Right cardiac atrium (tissue), 5 donors: Measurements from ENCODE around the gene S100A3. TPM values are rescaled to one million over a fixed set of nuclear protein-coding genes. Genes with fewer than 3 reads are reported as not detected.
"Not testable (repeated sequence)": the region's sequence is repeated elsewhere in the genome, so short reads cannot be mapped to it uniquely, and the experiment has no call there.

Source experiments
- ATAC-seq, 2 donors: fragments of 200-7000 bp; cut with Tn5 transposase; one replicate each; pipeline versions ENCODE4 v1.8.0 to v1.9.1; 2020; ENCODE audit warnings: moderate library complexity in 2 of 2, mild to moderate bottlenecking in 1 of 2
- DNase-seq, 3 donors: peaks; one replicate each; pipeline ENCODE4 v3.0.0-alpha.2; 2020
- H3K27ac ChIP-seq: one replicate; pipeline ENCODE4 v1.5.1; 2013; ENCODE audit warnings: mild to moderate bottlenecking, low read length, control low read depth, moderate library complexity
- H3K27me3 ChIP-seq: one replicate; pipeline ENCODE4 v1.6.1; 2013; ENCODE audit not compliant: control insufficient read depth, insufficient read depth
- H3K4me1 ChIP-seq: one replicate; pipeline ENCODE4 v1.6.1; 2013; ENCODE audit warnings: low read length; ENCODE audit not compliant: control insufficient read depth, insufficient read depth
- H3K4me3 ChIP-seq: one replicate; pipeline ENCODE4 v1.5.1; 2013; ENCODE audit warnings: low read length, control low read depth
- H3K9me3 ChIP-seq: one replicate; pipeline ENCODE4 v1.6.1; 2013; ENCODE audit warnings: low read length; ENCODE audit not compliant: control insufficient read depth
- WGBS: extraction: QIAGEN DNeasy Blood & Tissue Kit; methylation state at CpG from one replicate; pipeline ENCODE4 v1.1.7; 2013; 5-methylcytosine and 5-hydroxymethylcytosine counted together
- intact Hi-C, 4 donors: fragments of 100-400 bp; cut with DNase I; formaldehyde crosslinking; loops; one replicate each; pipeline versions ENCODE4 v1.11.0 to v1.14.0; 2022 to 2023
- polyA plus RNA-seq: library from polyadenylated mRNA; stranded (reverse); fragments of 200-250 nt; gene quantifications from one replicate; pipeline ENCODE4 v1.2.3, GENCODE V29; 2013
- total RNA-seq, 4 donors: library from RNA; stranded (reverse); fragmentation: NEBNext Ultra II Directional; extraction: Animal tissue kit (Norgen Biotek cat#: 25700); gene quantifications; one replicate each; pipeline ENCODE4 v1.2.1, GENCODE V29; 2021
- donor health status: healthy with polysubstance abuse.
- donor health status: DM: no; HTN: yes; CAD: no.
- donor health status: DM: no; HTN: no; CAD: no.
- donor health status: DM: no; HTN: yes; CAD: no; lungs with severe emphysema.
- donor health status: DM: yes; HTN: yes; CAD: no.

S100A3 gene
- total and polyA plus RNA-seq, 5 donors: 0.54 to 2.0 (median 1.3) TPM

DNA sequence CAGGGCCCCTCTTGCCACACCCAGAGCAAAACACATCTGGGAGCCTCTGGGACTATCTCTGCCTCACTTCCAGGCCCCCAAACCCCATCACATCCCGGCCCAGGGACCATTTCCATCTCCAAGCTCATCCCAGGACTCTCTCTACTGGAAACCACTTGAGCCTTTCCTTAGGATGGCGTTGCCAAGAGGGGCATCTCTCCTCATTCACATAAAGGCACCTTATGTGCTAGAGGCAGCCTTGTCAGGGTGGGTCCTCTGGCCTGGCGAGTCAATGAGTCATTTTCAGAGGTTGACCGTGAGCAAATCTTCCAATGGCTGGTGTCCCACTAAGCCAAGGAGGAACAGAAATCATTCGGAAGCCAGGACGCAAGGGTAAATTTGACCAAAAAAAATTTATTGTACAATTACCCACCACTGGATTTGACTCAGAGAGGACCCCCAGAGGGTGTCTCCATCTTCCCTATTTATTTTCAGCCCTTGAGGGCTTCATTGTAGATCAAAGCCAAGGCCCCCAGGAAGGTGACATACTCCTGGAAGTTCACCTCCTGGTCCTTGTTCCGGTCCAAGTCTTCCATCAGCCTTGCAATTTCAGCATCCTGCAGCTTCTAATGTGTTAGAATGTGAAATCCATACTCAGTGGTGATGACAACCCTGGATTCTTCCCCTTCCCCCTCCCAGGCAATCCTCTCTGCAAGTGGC lies 14.7 kb downstream of the S100A3 start:
- DNase-seq (no peak), ATAC-seq (no peak)
- Histone ChIP-seq H3K27me3 (no peaks in the 10 kb centered on the region), H3K9me3 (no peaks in the 10 kb centered on the region), H3K4me3 (peak overlapping the region; percentile 73), H3K4me1 (no peaks in the 10 kb centered on the region), H3K27ac (peak overlapping the region; percentile 97)
- 77% methylated on average over 7 of the region's 7 CpGs for WGBS
- intact Hi-C loops: loop anchor here in 2 of 4 donors (2.0 to 5.0 kb wide), 2 partner anchors 33 to 34 kb away; partner anchors contain the start of gene S100A2 (in 1 of the 2)

DNA sequence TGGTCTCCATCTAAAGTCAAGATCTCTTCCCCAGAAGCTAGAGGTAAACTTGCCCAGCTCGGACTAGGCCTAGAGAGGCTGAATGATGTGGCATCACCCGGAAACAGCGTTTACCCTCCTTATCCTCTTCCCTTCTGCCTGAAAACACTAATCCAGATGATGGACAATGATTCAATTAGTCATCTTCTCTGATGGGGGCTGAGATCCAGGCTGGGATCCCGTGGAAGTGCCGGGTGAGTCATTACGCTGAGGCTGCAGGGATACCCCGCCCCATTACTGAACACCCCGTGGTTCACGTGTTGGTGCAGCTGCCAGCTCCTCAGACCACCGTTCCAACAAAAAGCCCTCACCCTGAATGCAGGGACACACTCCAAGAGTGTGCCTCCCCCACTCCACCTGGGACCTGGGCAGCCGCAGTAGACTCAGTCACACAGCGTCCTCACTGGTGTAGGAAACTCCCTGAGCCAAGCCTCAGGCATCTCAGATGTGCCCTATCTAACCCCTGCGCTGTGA lies 15.3 kb downstream of the S100A3 start:
- peak; percentile 78 to 81 (median 81) for DNase-seq
- 46% methylated on average over 13 of the region's 13 CpGs for WGBS
- Histone ChIP-seq H3K27ac (peak overlapping the region; percentile 61), H3K4me3 (peak overlapping the region; percentile 73), H3K9me3 (no peaks in the 10 kb centered on the region), H3K4me1 (no peaks in the 10 kb centered on the region), H3K27me3 (no peaks in the 10 kb centered on the region)
- intact Hi-C loops: loop anchor here in 3 of 4 donors (2.0 to 5.0 kb wide), 3 partner anchors 34 to 37 kb away; partner anchors contain the start of gene S100A2 (in 1 of the 3)
- peak; percentile 4 to 61 for ATAC-seq

DNA sequence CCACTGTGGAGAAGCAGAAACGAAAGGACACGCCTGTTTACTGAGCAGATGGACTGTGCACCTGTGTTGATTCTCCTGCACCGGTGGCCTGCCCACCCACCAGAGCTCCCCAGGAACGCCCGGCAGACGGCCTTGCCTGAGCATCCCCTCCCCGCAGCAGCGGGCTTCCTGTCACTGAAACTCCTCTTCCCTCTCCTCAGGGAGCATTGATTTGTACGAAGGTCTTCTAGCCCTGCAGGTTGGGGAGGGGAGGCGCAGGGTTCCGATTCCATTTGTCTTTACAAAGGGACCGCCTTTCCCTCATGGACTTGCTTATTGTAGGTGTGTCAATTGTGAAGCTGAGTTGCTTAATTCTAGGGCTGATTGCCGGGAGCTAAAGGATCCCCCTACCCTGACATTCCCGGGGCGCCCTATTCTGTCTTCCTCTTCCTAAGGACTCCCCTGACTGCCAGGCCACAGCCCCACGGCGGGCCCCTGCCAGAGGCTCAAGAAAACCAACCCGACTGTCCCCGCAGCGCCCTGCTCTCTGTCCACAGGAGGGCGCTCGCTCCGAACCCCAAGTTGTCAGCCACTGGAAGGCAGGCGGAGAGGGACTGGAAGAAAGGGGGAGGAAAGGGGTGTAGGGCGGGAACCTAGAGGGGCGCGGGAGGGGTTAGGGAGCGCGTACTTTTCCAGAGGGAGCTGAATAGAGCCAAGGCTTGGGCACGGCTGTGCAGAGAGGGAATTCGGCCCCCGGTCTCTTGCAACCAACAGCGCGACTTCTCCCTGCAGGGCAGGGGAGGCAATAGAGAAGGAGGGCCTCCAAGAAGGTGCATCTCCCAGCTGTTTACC lies 16.1 kb downstream of the S100A3 start:
- ATAC-seq (peak; percentile 65 to 73), DNase-seq (peak; percentile 87 to 96 (median 94))
- no peaks in the 10 kb centered on the region for H3K4me1 ChIP-seq
- peak overlapping the region; percentile 73 for H3K4me3 ChIP-seq
- intact Hi-C loops: loop anchor here in 2 of 4 donors (2.0 to 5.0 kb wide), 2 partner anchors 34 to 38 kb away; partner anchors contain the start of gene S100A2 (in 1 of the 2)
- 27% methylated on average over 34 of the region's 34 CpGs for WGBS
- H3K27ac ChIP-seq: peak overlapping the region; percentile 61
- H3K9me3 ChIP-seq: no peaks in the 10 kb centered on the region
- no peaks in the 10 kb centered on the region for H3K27me3 ChIP-seq

DNA sequence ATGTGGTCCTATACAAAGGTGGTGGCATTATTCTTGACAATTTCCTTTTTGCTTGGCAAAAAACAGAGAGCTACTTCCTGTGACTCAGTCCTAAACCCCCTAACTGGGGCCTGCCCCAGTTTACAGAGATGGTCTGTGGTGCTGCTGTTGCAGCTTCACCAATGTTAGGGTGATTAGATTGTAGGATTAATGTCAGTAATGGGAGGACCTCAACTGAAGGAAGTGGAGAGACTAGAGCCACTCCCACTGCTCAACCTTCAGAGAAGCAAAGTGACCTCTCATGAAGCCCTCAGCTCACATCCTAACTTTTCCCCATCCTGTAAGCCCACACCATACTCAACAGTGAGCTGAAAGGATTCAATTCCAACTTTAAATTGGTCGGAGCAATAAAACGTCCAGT lies 16.9 kb downstream of the S100A3 start:
- no peaks in the 10 kb centered on the region for H3K27me3 ChIP-seq
- 80% methylated on average over 2 of the region's 2 CpGs for WGBS
- no peak for DNase-seq
- peak overlapping the region; percentile 3 for H3K27ac ChIP-seq
- no peaks in the 10 kb centered on the region for H3K9me3 ChIP-seq
- H3K4me3 ChIP-seq: no peak overlapping the region
- intact Hi-C loops: loop anchor here in 2 of 4 donors (2.0 to 5.0 kb wide), 2 partner anchors 35 to 39 kb away; partner anchors contain the start of gene S100A2 (in 1 of the 2)
- no peak for ATAC-seq
- no peaks in the 10 kb centered on the region for H3K4me1 ChIP-seq

DNA sequence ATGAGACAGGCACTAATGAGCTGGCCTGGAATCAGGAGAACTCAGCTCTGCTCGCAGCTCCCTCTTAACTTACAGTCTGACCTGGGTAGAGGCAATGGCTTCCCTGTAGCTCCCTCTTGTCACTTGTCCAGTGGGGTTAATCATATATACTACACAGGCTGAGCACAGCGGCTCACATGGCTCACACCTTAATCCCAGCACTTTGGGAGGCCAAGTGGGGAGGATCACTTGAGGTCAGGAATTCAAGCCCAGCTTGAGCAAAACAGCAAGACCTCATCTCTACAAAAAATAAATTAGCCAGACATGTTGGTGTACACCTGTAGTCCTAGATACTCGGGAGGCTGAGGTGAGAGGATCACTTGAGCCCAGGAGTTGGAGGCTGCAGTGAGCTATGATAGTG lies 17.4 kb downstream of the S100A3 start:
- ATAC-seq (no peak), DNase-seq (no peak)
- intact Hi-C loops: loop anchor here in 2 of 4 donors (2.0 to 5.0 kb wide), 2 partner anchors 36 to 39 kb away; partner anchors contain the start of gene S100A2 (in 1 of the 2)
- WGBS: 93% methylated on average over 3 of the region's 3 CpGs
- H3K4me1 ChIP-seq: no peaks in the 10 kb centered on the region
- no peak overlapping the region for H3K4me3 ChIP-seq
- H3K9me3 ChIP-seq: no peaks in the 10 kb centered on the region
- no peak overlapping the region for H3K27ac ChIP-seq
- no peaks in the 10 kb centered on the region for H3K27me3 ChIP-seq

DNA sequence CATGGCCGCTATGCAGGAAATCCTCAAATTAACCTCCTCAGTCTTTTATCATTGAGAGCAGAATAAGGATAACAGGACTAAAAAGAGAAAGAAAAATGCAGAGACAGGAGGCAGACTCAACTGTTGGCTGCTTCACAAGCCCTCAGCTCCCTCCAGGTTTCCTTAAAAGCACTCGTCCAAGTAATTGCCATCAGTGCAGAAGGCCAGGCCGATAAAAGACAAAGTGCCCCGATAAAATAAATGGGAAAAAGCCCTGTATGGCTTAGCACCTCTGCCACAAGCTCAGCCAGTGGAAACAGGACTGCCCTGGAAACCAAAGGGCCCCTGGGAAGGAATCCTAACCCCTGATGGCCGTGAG lies 21.4 kb downstream of the S100A3 start:
- no peaks in the 10 kb centered on the region for H3K9me3 ChIP-seq
- ATAC-seq (no peak), DNase-seq (no peak)
- intact Hi-C loops: no loop called here
- peaks cover 4% of the 10 kb centered on the region for H3K4me1 ChIP-seq
- no peak overlapping the region for H3K4me3 ChIP-seq
- no peak overlapping the region for H3K27ac ChIP-seq
- WGBS: 84% methylated on average over 5 of the region's 5 CpGs
- no peaks in the 10 kb centered on the region for H3K27me3 ChIP-seq

DNA sequence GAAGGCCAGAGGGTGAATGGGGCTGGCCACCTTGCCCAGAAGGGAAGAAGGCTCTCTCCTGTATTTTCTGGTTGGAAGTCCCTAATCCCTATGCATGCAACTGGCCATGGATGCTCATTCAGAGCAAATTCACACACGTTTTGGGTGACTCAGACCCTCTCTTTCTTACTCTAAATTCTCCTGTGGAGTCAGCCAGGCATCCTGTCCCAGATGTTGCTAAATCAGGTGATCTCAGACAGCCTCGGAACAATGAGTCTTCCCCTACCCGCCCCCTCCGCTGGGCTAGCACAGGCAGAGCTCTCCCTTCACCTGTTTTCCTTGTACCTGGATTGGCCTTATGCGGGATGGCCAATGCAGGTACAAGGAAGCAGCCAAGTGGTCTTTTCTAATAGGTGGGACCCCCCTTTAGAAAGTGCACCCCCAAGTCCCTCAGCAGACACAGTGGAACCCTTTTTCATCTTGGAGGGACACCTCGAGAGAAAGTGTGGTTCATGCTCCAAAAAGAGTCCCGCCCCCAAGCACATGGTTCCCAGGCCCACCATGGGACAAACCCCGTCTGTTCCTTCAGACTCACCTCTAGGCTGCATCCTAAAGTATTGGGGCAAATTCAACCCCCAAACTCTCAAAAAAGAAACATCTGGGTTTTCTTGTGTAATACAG lies 21.9 kb downstream of the S100A3 start:
- no peaks in the 10 kb centered on the region for H3K9me3 ChIP-seq
- H3K4me3 ChIP-seq: no peak overlapping the region
- H3K27me3 ChIP-seq: no peaks in the 10 kb centered on the region
- 90% methylated on average over 8 of the region's 8 CpGs for WGBS
- no peak overlapping the region for H3K27ac ChIP-seq
- ATAC-seq (peak in 1 of 2 donors; percentile 15), DNase-seq (no peak)
- intact Hi-C loops: no loop called here
- H3K4me1 ChIP-seq: peaks cover 4% of the 10 kb centered on the region

DNA sequence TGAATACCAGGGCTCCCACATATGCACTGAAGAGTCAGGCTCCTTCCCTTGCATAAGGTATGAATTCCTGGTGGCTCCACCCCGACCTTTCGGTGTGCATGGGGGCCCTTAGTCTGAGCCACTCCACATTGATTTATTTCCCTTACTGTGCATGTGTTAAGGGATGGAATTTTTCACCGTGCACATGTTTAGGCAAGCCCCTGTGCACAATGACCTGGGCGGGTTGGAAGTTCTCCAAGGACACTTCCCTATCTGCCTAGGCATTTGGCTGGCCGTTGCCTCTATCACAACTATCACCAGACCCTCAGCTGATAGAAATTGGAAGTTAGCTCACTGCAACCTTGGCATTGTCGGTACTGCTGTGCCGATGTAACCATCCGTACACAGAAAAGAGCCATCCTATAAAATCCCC lies 22.9 kb downstream of the S100A3 start:
- Histone ChIP-seq H3K27ac (no peak overlapping the region), H3K27me3 (no peaks in the 10 kb centered on the region), H3K4me3 (no peak overlapping the region), H3K9me3 (no peaks in the 10 kb centered on the region), H3K4me1 (peaks cover 4% of the 10 kb centered on the region)
- 29% methylated on average over 8 of the region's 8 CpGs for WGBS
- peak; percentile 38 to 54 for ATAC-seq
- DNase-seq: peak in 1 of 3 donors; percentile 58
- intact Hi-C loops: no loop called here

DNA sequence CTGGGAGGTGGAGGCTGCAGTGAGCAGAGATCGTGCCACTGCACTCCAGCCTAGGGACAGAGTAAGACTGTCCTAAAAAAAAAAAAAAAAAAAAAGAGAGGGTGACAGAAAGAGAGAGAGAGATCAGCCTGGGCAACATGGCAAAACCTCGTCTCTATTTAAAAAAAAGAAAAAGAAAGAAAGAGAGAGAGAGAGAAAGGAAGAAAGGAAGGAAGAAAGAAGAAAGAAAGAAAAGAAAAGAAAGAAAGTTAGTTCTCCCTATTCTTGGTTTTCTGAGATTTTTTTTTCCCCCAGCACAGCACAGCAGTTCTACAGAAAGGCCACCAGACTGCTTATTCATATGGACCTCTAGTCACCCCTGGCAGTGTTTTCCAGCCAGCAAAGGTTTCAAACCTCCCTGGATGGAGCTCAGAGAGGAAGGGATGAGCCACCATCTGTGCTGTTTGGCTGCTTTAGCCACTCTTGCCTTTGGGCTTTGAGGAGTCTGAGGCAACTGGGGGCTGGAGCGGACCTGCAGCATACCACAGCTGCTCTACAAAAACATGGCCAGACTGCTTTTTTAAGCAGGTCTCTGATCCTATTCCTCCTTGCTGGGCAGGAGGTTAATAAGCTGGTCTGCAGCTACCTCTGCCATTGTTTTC lies 23.9 kb downstream of the S100A3 start:
- no peak for DNase-seq
- no peak overlapping the region for H3K27ac ChIP-seq
- peaks cover 4% of the 10 kb centered on the region for H3K4me1 ChIP-seq
- peak in 1 of 2 donors; percentile 53 for ATAC-seq
- no peak overlapping the region for H3K4me3 ChIP-seq
- H3K27me3 ChIP-seq: no peaks in the 10 kb centered on the region
- WGBS: 52% methylated on average over 3 of the region's 3 CpGs
- H3K9me3 ChIP-seq: no peaks in the 10 kb centered on the region
- intact Hi-C loops: no loop called here

DNA sequence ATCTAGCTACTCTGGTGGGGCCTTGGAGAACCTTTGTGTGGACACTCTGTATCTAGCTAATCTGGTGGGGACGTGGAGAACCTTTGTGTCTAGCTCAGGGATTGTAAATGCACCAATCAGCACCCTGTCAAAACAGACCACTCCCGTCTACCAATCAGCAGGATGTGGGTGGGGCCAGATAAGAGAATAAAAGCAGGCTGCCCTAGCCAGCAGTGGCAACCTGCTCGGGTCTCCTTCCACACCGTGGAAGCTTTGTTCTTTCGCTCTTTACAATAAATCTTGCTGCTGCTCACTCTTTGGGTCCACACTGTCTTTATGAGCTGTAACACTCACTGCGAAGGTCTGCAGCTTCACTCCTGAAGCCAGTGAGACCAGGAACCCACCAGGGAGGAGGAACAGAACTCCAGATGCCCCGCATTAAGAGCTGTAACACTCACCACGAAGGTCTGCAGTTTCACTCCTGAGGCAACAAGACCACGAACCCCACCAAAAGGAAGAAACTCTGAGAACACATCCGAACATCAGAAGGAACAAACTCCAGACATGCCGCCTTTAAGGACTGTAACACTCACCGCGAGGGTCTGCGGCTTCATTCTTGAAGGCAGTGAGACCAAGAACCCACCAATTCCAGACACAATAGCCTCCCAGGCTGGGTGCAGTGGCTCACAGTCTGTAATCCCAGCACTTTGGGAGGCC lies 26.6 kb downstream of the S100A3 start:
- intact Hi-C loops, H3K27me3 ChIP-seq, ATAC-seq, H3K4me3 ChIP-seq, DNase-seq, H3K4me1 ChIP-seq, H3K27ac ChIP-seq, H3K9me3 ChIP-seq: not testable (repeated sequence)
- WGBS: 74% methylated on average over 14 of the region's 14 CpGs
